Astrocyte of the hippocampus (primary cell): ENCODE results near the gene GDF2.

Experiments
- DNase-seq: peaks from one replicate; pipeline ENCODE4 v3.0.0; 2011; ENCODE audit warnings: low read depth, low spot score

Gene GDF2

DNA sequence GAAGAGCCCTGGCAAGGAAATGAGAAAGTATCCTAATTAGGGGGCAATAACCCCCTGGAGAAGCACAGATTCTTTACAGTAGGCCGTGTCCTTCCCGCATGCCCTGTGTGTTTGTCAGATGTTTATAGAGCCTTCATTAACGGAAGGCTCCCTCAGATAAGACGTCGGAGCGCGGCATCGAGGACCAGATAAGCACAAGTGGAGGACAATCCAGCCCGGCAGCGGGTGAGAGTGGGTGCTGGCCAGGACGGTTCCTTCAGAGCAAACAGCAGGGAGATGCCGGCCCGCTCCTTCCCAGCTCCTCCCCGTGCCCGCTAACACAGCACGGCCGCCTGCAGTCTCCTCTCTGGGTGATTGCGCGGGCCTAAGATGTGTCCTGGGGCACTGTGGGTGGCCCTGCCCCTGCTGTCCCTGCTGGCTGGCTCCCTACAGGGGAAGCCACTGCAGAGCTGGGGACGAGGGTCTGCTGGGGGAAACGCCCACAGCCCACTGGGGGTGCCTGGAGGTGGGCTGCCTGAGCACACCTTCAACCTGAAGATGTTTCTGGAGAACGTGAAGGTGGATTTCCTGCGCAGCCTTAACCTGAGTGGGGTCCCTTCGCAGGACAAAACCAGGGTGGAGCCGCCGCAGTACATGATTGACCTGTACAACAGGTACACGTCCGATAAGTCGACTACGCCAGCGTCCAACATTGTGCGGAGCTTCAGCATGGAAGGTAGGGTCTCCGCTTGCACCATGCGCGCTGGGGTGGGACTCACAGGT is at the start of gene GDF2:
TSS of gene GDF2 (plus strand) at position 155 of the 762 bp plus-strand sequence. CDS start at position 370, 215 bp downstream.
- no peak for DNase-seq

- DNase-seq, result no peak
These were observed 46.2 kb upstream of the GDF2 start for GRCh38 chr10:47276071-47276470.

GRCh38 chr10:47276576-47277351 is 45.5 kb upstream of the GDF2 start:
- DNase-seq, result no peak

- no peak for DNase-seq
These were observed 44.7 kb upstream of the GDF2 start for GRCh38 chr10:47277352-47278151.

GRCh38 chr10:47278152-47278473 is 44.1 kb upstream of the GDF2 start:
- no peak for DNase-seq

DNA sequence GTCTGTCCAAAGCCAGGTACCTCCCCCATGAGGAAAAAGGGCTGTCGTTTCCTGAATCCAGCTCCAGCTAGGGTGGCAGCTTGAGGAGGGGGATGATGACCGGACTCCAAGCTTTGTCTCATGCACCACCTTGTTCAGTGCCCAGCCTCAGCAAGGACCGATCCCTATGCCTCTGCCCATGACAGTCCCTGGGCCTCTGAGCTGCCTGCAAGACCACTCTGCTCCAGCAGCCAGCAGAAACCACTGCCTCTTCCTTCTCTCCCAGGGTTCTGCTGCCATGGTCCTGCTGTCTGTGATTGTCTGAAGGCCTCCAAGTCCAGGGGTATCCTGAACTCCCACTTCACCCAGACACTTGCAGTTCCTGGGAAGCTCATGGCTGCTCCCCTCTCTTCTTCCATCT is 43.5 kb upstream of the GDF2 start:
- no peak for DNase-seq

- DNase-seq, result no peak
These were observed 43.0 kb upstream of the GDF2 start for GRCh38 chr10:47279276-47279675.

- DNase-seq, result no peak
These were observed 40.1 kb upstream of the GDF2 start for GRCh38 chr10:47282005-47282656.

DNA sequence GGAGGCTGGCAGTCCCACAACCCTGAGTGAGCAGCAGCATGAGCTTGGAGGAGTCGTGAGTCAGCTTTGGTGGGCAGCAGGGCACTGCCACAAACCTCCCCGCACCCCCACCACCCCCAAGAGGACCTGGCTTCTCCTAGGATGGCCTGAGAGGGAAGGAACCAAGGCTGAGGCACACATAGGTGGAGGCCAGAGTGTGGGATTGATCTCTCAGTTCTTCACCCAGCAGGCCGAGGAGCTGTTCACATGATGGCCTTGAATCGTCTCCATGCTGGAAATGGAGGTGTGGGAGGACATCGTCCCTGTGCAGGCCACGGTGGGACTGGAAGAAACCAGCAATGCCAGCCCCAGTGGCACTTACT is 39.6 kb upstream of the GDF2 start:
- no peak for DNase-seq

GRCh38 chr10:47283101-47283630 is 39.1 kb upstream of the GDF2 start:
- no peak for DNase-seq

DNA sequence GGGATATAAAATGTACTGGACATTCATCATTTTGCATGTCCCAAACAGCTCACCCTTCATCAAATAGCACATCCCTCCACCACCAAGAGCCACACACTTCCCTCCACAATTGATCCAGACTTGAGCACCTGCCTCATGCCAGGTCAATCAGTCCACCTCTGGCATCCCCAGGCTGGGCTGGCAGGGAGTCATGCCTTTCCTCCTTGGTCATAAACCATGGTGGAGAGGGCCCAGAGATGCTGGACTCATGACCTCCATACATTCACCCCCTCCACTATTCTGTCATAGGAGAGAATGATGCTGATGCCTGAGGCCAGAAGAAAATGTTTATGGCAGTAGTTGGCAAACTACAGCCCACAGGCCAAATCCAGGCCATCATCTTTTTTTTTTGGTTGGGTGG is 38.4 kb upstream of the GDF2 start:
- no peak for DNase-seq

- no peak for DNase-seq
These were observed 36.7 kb upstream of the GDF2 start for GRCh38 chr10:47285381-47286115.

GRCh38 chr10:47286116-47286505 is 36.1 kb upstream of the GDF2 start:
- DNase-seq, result no peak

DNA sequence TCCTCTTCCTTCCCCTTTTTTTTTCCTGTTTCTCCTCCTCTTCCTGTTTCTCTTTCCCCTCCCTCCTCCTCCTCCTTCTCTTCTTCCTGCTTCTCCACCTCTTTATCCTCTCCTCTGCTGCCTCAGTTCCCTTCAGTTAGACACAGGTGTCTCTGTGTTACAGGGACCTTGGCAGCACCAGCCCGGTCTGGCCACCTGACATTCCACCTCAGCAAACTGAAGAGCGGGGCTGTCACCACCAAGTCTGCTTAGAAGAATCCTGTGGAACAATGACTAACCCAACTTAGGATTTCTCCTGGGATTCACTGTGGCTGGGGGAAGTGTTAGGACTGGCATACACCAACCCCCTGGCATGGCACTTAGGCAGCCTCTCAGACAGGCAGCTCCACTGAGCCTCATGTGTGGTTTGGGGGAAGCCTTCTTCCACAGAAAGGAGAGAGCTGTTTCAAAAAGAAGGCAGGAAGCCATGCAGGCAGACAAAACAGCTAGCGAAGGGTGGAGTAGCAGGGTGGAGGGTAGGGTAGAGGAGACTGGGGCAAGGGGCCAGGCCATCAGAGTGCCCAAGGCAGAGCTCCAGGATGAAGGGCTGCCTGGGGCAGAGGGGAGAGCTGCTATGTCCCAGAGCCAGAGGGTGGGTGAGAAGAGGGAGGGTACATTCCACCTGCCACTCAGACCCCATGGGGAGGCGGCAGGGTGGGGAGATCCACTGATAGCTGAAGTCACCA is 35.5 kb upstream of the GDF2 start:
- DNase-seq, result no peak

DNA sequence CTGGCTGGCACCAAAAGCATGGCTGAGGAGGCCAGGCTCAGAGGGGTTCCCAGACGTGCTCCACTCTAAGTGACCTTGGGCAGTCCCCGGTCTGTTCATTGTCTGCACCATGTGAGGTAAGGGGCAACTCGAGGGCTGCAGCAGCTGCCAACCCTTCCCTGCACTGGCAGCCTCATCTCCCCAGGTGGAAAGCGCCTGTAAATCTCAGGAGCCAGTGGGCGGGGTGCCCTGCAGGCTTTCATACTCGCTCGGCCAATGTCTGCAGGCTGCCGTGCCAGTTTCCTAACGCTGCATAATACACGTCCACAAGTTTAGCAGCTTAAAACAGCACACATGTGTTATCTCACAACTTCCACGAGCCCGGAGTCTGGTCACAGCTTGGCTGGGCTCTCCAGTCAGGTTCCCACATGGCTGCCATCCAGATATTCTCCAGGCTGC is 34.9 kb upstream of the GDF2 start:
- DNase-seq, result no peak

GRCh38 chr10:47287805-47288204 is 34.4 kb upstream of the GDF2 start:
- no peak for DNase-seq

DNA sequence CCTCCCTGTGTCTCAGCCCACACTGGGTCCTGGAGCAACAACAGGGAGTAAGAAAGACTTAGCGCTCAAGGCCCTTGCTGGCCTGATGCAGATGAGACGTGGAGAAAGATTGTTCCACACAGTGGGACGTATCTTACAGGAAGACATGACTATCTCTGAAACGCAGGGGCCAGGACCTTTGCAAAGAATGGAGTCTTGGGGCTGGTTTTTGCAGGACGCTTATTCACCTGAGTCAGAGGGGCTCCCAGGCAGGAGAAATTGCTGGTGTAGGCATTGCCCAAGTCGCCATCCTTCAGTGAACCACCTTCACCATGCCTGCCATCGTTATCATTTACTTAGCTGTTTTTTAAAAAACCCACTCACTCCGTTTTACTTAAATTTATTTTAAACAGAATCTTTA is 34.0 kb upstream of the GDF2 start:
- DNase-seq, result no peak

GRCh38 chr10:47288916-47289495 is 33.2 kb upstream of the GDF2 start:
- DNase-seq, result no peak

DNA sequence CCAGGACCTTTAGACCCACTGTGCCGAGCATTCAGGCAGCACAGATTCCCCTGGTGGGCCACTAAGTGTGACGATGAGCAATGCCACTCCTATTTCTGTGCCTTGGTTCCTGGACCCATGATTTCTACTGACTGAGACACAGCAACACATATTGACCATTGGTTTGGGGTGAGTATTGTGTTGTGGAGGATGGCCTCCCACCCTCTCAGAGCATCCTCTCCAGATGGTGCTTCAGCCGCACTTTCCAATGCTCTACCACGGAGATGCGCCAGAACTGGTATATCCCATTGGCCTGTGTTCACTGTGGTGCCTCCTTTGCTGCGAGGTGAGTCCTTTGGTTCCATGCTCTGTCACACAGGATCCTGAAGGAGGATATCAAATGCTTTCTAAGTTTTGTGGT is 32.3 kb upstream of the GDF2 start:
- DNase-seq, result no peak

- no peak for DNase-seq
These were observed 31.9 kb upstream of the GDF2 start for GRCh38 chr10:47290338-47290737.
